ENCODE results near the gene RCAN1.

Gene RCAN1

DNA sequence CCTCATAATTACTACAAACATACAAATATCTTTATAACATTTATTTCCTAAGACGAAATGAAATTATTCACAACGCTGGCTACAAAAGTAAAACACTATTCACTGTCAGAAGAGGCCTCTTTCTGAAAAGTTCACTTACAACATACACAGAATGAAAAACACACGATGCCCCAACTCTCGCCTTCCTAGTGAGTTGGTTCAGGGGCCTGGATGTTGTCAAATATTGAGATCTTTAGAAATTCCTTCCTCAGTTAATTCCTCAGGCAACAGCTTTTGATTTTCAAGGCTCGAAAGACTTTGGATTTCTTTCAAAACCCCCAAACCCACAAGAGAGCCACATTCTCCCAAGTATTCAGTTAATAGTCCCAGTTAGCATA is 88.7 kb downstream of the RCAN1 start:
- TF ChIP-seq, protein P1, sequence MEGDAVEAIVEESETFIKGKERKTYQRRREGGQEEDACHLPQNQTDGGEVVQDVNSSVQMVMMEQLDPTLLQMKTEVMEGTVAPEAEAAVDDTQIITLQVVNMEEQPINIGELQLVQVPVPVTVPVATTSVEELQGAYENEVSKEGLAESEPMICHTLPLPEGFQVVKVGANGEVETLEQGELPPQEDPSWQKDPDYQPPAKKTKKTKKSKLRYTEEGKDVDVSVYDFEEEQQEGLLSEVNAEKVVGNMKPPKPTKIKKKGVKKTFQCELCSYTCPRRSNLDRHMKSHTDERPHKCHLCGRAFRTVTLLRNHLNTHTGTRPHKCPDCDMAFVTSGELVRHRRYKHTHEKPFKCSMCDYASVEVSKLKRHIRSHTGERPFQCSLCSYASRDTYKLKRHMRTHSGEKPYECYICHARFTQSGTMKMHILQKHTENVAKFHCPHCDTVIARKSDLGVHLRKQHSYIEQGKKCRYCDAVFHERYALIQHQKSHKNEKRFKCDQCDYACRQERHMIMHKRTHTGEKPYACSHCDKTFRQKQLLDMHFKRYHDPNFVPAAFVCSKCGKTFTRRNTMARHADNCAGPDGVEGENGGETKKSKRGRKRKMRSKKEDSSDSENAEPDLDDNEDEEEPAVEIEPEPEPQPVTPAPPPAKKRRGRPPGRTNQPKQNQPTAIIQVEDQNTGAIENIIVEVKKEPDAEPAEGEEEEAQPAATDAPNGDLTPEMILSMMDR (IDR thresholded peaks at IDR 0.05; ENCODE audit: low read depth, low read length): no peak

DNA sequence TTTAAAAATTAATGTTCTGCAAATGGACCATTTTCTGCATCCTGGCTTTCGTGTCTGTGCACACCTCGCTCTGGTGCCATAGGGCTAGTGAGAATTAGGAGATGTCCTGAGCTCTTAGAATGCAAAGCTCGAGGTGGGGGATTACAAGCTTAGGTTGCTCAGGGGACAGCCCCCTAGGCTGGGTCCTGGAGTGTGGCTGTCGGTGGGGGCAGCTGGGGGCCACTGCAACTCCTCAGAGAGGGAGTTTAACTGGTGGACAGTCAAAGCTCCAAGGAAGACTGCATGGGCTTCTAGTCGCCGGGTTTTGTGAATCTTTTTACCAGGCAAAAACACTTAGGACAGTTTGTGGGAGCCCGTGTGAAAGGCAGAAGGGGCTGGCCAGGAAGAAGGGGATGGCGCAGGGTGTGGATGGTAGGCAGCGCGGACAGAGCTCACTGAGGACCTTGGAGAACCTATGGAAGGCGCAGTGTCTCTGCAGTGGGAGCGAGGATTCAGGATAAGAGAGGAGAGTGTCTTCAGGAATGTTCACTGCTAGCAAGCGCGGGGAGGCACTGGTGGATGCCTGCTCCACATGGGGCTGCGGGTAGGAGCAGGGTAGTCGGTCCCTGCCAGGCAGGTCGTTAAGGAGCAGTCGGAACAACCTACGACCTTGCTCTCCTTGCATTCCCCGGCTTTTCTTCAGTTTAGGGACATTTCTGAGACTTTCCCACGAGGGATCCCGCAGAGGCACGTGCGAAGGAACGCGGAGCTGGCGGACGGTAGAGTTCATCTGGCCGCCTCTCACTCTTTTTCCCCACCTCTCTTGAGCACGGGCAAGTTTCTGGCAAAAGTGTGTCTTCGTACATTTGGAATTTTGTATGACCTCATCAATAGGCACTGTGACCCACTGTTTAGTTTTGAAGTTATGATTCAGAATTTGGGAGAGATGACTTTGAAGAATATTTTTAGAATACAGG is 90.0 kb downstream of the RCAN1 start:
- no peak for DNase-seq (ENCODE audit: extremely low read depth, low read depth)
- TF ChIP-seq, protein P1 (IDR thresholded peaks at IDR 0.05; ENCODE audit: low read depth, low read length): no peak

More for the DNA sequence above, 88.7 kb downstream of the RCAN1 start:
- no peak for DNase-seq (ENCODE audit: extremely low read depth, low read depth)

DNA sequence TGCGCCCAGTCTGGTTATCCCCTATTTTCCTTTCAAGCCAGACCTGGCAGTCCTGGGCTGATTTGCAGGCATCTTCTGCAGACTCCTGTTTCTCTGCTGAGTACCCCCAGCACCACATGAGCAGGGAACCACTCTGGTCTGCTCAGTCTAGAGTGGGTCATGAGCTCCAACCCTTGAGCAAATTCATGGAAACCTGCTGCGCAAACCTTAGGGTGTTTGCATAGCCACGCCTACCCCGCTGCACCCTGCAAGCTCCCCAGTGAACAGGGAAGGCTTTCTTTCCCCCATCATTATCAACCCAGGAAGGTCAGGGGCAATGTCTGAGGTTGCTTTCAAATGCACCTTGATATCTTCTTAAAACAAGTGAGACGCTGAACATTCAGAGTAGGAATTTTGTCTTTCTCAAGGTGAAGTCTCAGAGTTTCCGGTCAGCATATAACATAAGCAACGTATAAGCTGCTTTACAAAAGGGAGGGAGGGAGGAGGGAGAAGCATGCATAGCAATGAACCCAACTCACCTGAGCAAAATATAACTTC is 91.8 kb downstream of the RCAN1 start:
- TF ChIP-seq, protein P1 (IDR thresholded peaks at IDR 0.05; ENCODE audit: low read depth, low read length): no peak
- no peak for DNase-seq (ENCODE audit: extremely low read depth, low read depth)

DNA sequence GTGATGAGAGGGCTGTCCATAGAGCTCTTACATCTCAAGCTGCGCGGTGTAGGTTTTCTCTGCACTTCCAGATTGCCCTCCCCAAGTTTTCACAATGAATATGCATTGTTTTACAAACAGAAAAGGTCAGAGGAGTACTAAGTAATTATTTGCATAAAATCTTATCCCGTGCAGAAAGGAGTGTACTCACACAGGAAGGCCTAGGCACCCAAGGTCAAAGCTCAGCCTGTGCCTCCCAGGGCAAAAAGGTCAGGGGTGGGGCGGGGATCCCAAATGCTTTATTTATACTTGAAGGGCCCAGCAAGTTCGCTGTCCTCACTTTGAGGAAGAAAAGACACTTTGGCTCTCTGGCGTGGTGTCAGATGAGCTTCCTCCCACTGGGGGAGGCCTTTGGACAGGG is 92.6 kb downstream of the RCAN1 start:
- TF ChIP-seq, protein P1 (IDR thresholded peaks at IDR 0.05; ENCODE audit: low read depth, low read length): no peak
- DNase-seq (ENCODE audit: extremely low read depth, low read depth): no peak

DNA sequence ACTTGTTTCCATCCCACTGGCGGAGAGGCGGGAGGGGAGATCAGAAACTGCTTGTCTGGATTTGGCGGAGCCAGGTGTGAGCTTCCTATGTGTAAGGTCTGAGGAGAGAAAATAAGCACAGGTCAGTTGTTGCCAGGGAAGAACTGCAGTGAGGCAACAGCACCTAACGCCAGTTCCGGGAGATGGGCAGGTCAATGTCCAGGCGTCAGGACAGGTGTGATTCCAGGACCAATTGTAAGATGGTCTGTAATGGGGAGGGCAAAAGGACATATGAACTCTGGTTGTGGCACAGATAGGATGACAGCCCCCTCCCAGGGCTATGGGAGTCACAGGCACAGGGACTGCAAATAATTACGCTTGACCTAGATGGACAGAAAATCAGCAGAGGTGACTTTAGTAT is 93.4 kb downstream of the RCAN1 start:
- TF ChIP-seq, protein P1 (IDR thresholded peaks at IDR 0.05; ENCODE audit: low read depth, low read length): no peak
- DNase-seq (ENCODE audit: extremely low read depth, low read depth): no peak

DNA sequence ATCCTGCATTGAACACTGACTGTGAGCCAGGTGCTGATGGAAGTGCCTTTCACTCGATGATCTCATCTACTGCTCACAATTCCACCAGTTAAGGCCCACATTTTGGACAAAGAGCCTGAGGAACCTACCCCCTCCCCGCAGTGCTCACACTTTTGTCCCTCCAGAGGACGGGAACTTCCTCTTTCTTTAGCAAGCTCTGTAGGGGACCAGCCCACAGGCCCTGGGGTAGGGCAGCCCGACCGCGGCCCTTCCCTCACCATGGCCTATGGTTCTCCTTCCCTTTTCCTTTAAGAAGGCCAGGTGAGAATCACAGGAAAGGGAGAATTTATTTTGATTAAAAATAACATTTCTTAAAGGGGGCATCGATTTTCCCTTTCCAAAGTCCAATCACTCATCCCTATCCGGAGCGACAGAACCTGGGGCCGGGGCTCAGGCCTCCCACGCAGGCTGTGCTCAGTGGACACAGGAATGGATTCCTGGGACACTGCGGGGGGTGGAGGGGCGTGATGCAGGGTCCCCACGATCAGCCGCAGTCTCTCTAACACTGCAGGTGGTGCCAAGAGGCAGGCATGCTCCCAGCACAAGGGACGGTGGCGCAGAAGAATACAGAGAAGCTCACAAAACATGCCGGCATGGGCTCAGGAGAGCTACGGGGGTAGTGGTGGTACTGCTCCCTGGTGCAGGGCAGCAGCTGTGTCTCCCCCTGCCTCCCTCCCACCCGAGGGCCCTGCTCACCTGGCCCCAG is 94.0 kb downstream of the RCAN1 start:
- TF ChIP-seq, protein P1 (IDR thresholded peaks at IDR 0.05; ENCODE audit: low read depth, low read length): no peak
- DNase-seq (ENCODE audit: extremely low read depth, low read depth): no peak

DNA sequence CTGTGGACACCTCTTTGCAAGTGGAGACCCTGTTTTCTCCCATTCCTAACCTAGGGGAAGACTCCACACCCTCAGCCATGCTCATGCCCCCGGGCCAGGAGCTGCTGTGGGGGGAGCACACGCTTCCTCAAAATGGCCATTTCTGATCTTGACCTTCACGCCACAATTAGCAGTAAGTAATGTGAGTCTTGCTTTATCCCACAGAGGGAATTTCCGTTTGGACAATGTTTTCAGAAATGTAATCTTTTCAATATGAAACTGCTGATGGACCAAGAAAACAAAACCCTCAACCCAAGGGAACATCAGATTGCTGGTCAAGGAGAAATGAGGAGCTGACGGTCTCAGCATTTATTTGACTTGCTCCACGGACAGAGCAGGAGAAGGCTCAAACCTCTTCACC is 94.6 kb downstream of the RCAN1 start:
- no peak for DNase-seq (ENCODE audit: extremely low read depth, low read depth)
- TF ChIP-seq, protein P1 (IDR thresholded peaks at IDR 0.05; ENCODE audit: low read depth, low read length): no peak

All from AG09319 (cell line).